SKM-1 (cell line): ENCODE measurements around the gene HIVEP3.
"Not testable (repeated sequence)": the region's sequence is repeated elsewhere in the genome, so short reads cannot be mapped to it uniquely, and the experiment has no call there.

Experiments
- DNase-seq: peaks from one replicate; lab custom pipeline; 2025; ENCODE audit not compliant: unreplicated experiment; lab: John Stamatoyannopoulos, UW

Gene HIVEP3

GRCh38 chr1:41573194-41573593, 345.5 kb downstream of the HIVEP3 start:
- DNase-seq = no peak

- no peak for DNase-seq
Measured at GRCh38 chr1:41572224-41572623, 346.5 kb downstream of the HIVEP3 start.

GRCh38 chr1:41571041-41571440, 347.7 kb downstream of the HIVEP3 start:
- no peak for DNase-seq

GRCh38 chr1:41568204-41568603, 350.5 kb downstream of the HIVEP3 start:
- no peak for DNase-seq

GRCh38 chr1:41566969-41567368, 351.8 kb downstream of the HIVEP3 start:
- no peak for DNase-seq

GRCh38 chr1:41566274-41566885, 352.3 kb downstream of the HIVEP3 start:
- no peak for DNase-seq

GRCh38 chr1:41564741-41565475, 353.8 kb downstream of the HIVEP3 start:
- no peak for DNase-seq

- no peak for DNase-seq
Measured at GRCh38 chr1:41562328-41562727, 356.4 kb downstream of the HIVEP3 start.

GRCh38 chr1:41560931-41561330, 357.8 kb downstream of the HIVEP3 start:
- no peak for DNase-seq

GRCh38 chr1:41560496-41560895, 358.2 kb downstream of the HIVEP3 start:
- no peak for DNase-seq

- no peak for DNase-seq
Measured at GRCh38 chr1:41559331-41559730, 359.4 kb downstream of the HIVEP3 start.

- DNase-seq = no peak
Measured at GRCh38 chr1:41558761-41559171, 360.0 kb downstream of the HIVEP3 start.

- no peak for DNase-seq
Measured at GRCh38 chr1:41557751-41558455, 360.8 kb downstream of the HIVEP3 start.

GRCh38 chr1:41554746-41555145, 364.0 kb downstream of the HIVEP3 start:
- not testable (repeated sequence) for DNase-seq

- DNase-seq = no peak
Measured at GRCh38 chr1:41547781-41548560, 370.8 kb downstream of the HIVEP3 start.

- DNase-seq = no peak
Measured at GRCh38 chr1:41547336-41547735, 371.4 kb downstream of the HIVEP3 start.

GRCh38 chr1:41546833-41547135, 371.9 kb downstream of the HIVEP3 start:
- DNase-seq = no peak

- no peak for DNase-seq
Measured at GRCh38 chr1:41545996-41546832, 372.5 kb downstream of the HIVEP3 start.

- no peak for DNase-seq
Measured at GRCh38 chr1:41542196-41542930, 376.4 kb downstream of the HIVEP3 start.

GRCh38 chr1:41541592-41541952, 377.1 kb downstream of the HIVEP3 start:
- no peak for DNase-seq
